KMS-11 (cell line): Measurements from ENCODE around the gene NPPC.
"Not testable (repeated sequence)": the region's sequence is repeated elsewhere in the genome, so short reads cannot be mapped to it uniquely, and the experiment has no call there.

Experiments used
- H2AFZ ChIP-seq: fragments of 200-600 bp; sonication (generic); 2 replicates; pipeline ENCODE4 v1.6.1; 2016; ENCODE audit warnings: antibody characterized with exemption, mixed run types, low read depth
- H3K27ac ChIP-seq: fragments of 200-600 bp; sonication (generic); 2 replicates; pipeline ENCODE4 v1.6.1; 2016; ENCODE audit warnings: mild to moderate bottlenecking, mixed run types
- H3K27me3 ChIP-seq: fragments of 200-600 bp; sonication (generic); 2 replicates; pipeline ENCODE4 v1.6.1; 2017; ENCODE audit warnings: mild to moderate bottlenecking, low read depth, mixed run types, moderate library complexity; ENCODE audit not compliant: insufficient read depth
- H3K36me3 ChIP-seq: fragments of 200-600 bp; sonication (generic); 2 replicates; pipeline ENCODE4 v1.6.1; 2017; ENCODE audit warnings: mild to moderate bottlenecking, mixed run types; ENCODE audit not compliant: insufficient read depth
- H3K4me1 ChIP-seq: fragments of 200-600 bp; sonication (generic); 2 replicates; pipeline ENCODE4 v1.6.1; 2016; ENCODE audit warnings: mild to moderate bottlenecking, low read depth, mixed run types; ENCODE audit not compliant: poor library complexity, severe bottlenecking
- H3K4me2 ChIP-seq: fragments of 200-600 bp; sonication (generic); 2 replicates; pipeline ENCODE4 v1.7.0; 2016; ENCODE audit warnings: mild to moderate bottlenecking, mixed run types
- H3K4me3 ChIP-seq: fragments of 200-600 bp; sonication (generic); IDR thresholded peaks from 2 replicates; pipeline ENCODE4 v1.6.1; 2017; ENCODE audit warnings: low read depth, low read length, mixed read lengths; ENCODE audit not compliant: insufficient read depth
- H3K79me2 ChIP-seq: fragments of 200-600 bp; sonication (generic); 2 replicates; pipeline ENCODE4 v1.6.1; 2016; ENCODE audit warnings: low read depth, mixed run types; ENCODE audit not compliant: insufficient read depth
- H3K9ac ChIP-seq: fragments of 200-600 bp; sonication (generic); 2 replicates; pipeline ENCODE4 v1.6.1; 2016; ENCODE audit warnings: mild to moderate bottlenecking, mixed run types
- H4K20me1 ChIP-seq: fragments of 200-600 bp; sonication (generic); 2 replicates; pipeline ENCODE4 v1.6.1; 2016; ENCODE audit warnings: mild to moderate bottlenecking, mixed run types; ENCODE audit not compliant: insufficient read depth
- TF ChIP-seq, protein P1 (sequence below): fragments of 200-600 bp; sonication (generic); conservative IDR thresholded peaks from 2 replicates; pipeline ENCODE4 v1.6.1; 2017; ENCODE audit warnings: low read depth, mild to moderate bottlenecking, antibody characterized with exemption, low read length, moderate library complexity, mixed read lengths

The NPPC gene

DNA sequence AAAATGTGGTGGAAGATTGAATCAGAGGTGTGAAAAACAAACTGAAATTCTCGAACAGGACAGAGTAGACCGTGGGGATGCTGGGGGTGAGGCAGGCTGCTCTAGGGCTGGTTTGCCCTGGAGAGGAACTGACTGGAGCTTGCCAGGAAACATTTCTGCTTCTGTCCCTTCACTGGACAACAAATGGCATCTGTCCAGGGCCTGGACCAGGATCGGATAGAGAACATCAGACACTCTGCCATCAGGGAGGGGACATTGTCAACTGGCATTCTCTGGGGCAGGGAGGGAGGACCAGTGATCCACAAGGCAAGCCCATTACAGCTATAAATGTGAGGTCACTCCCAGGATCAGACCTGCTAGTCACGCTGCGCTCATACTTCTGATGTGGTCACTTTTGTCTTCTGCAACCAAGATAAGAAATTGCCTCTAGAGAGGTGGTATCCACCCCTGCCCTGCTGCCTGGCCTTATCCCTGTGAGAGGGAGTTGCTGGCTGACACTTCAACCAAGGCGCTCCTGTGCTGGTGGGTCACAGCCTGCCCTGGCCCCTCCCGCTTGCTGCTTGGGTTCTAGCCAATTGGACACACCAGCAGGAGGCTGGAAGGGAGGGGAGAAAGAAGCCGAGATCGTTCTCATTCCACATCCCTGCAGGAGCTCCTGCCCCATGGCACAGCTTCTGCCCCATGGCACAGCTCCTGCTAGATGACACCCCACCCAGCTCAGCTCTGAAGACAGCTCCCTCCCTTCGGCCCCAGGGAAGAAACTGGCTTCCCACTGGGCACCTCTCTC lies 8.7 kb downstream of the NPPC start:
- H4K20me1 ChIP-seq = no peaks in the 10 kb centered on the region
- H3K9ac ChIP-seq = no peak overlapping the region
- TF ChIP-seq, protein P1, sequence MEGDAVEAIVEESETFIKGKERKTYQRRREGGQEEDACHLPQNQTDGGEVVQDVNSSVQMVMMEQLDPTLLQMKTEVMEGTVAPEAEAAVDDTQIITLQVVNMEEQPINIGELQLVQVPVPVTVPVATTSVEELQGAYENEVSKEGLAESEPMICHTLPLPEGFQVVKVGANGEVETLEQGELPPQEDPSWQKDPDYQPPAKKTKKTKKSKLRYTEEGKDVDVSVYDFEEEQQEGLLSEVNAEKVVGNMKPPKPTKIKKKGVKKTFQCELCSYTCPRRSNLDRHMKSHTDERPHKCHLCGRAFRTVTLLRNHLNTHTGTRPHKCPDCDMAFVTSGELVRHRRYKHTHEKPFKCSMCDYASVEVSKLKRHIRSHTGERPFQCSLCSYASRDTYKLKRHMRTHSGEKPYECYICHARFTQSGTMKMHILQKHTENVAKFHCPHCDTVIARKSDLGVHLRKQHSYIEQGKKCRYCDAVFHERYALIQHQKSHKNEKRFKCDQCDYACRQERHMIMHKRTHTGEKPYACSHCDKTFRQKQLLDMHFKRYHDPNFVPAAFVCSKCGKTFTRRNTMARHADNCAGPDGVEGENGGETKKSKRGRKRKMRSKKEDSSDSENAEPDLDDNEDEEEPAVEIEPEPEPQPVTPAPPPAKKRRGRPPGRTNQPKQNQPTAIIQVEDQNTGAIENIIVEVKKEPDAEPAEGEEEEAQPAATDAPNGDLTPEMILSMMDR = no peak
- H3K4me1 ChIP-seq = no peaks in the 10 kb centered on the region
- H3K36me3 ChIP-seq = no peaks in the 10 kb centered on the region
- no peaks in the 10 kb centered on the region for H3K79me2 ChIP-seq
- H3K27me3 ChIP-seq = no peaks in the 10 kb centered on the region
- no peak overlapping the region for H2AFZ ChIP-seq
- H3K27ac ChIP-seq = no peak overlapping the region
- no peak overlapping the region for H3K4me2 ChIP-seq
- H3K4me3 ChIP-seq = no peak overlapping the region

DNA sequence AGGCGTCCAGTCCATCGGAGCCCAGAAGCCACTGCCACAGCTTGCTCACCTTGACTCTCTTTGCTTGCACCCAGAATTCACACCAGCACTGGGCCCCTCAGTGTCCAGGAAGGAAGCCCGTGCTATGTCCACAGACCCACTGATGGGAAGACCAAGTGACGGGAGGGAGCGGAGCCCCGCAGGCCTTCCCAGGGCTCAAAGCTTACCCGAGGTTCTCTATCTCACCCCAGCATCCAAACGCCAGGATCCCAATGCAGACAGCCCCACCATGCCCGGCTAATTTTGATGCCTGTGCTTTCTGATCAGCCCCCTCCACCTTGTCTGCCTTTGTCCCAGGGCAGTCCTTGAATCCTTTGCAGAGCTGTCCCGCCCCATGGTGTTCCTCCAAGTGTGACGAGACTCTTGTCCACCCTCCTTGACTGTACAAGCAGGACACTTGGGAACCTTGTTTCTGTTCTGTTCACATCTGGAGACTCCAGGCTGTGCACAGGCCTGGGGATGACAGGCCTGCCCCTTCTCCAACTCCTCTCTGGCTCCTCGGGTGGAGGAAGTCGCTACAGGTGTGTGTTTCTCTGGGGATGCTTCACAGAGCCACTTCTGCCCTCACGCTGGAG lies 12.0 kb downstream of the NPPC start:
- Histone ChIP-seq H3K79me2 (no peaks in the 10 kb centered on the region), H3K4me3 (no peak overlapping the region), H3K9ac (no peak overlapping the region), H3K4me1 (no peaks in the 10 kb centered on the region), H3K27me3 (no peaks in the 10 kb centered on the region), H3K27ac (no peak overlapping the region), H3K4me2 (no peak overlapping the region), H3K36me3 (no peaks in the 10 kb centered on the region), H4K20me1 (no peaks in the 10 kb centered on the region), H2AFZ (no peak overlapping the region)
- TF ChIP-seq, protein P1 = no peak

DNA sequence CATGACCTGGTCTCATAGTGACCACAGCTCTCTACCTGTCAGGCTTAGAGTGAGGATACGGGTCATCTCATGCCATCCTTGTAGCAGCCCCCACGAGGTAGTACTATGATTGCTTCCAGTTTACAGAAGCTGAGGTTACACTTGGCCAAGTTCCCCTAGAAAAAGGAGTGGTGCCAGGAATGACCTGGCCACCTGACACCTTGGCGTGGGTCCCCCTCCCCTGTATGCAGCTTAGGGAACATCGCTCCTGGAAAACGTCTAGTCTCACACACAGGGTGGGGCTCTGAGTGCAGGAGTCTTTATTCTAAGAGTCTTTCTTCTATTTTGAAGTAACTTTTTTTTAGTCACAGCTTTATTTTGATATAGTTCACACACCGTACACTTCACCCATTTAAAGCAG lies 14.8 kb downstream of the NPPC start:
- no peak overlapping the region for H3K4me2 ChIP-seq
- TF ChIP-seq, protein P1 = no peak
- H4K20me1 ChIP-seq = no peaks in the 10 kb centered on the region
- no peaks in the 10 kb centered on the region for H3K79me2 ChIP-seq
- no peak overlapping the region for H3K9ac ChIP-seq
- no peaks in the 10 kb centered on the region for H3K27me3 ChIP-seq
- H3K27ac ChIP-seq = no peak overlapping the region
- no peak overlapping the region for H2AFZ ChIP-seq
- no peaks in the 10 kb centered on the region for H3K36me3 ChIP-seq
- peaks cover 2% of the 10 kb centered on the region for H3K4me1 ChIP-seq
- no peak overlapping the region for H3K4me3 ChIP-seq

DNA sequence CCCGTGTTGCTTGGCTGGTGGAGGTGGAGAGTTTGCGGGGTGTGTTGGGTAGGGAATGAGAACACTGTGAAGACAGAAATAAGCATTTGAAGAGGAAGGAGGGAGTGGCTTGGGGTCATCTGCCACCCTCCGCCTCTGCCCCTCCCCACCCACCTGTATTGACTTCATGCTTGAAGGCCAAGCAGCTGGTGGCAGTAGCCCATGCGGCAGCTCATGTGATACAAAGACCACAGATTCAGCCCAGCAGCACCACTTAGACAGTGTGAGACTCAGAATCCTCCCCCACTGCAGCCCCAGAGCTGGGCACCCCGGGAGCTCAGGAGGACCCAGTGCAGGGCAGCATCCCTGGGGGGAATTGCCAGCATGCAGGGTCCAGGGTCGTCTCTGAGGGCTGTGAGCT lies 15.4 kb downstream of the NPPC start:
- no peak overlapping the region for H2AFZ ChIP-seq
- no peaks in the 10 kb centered on the region for H3K79me2 ChIP-seq
- H3K9ac ChIP-seq = no peak overlapping the region
- H3K27me3 ChIP-seq = no peaks in the 10 kb centered on the region
- H3K4me3 ChIP-seq = no peak overlapping the region
- no peaks in the 10 kb centered on the region for H3K36me3 ChIP-seq
- peaks cover 4% of the 10 kb centered on the region for H3K4me1 ChIP-seq
- no peaks in the 10 kb centered on the region for H4K20me1 ChIP-seq
- no peak overlapping the region for H3K27ac ChIP-seq
- no peak overlapping the region for H3K4me2 ChIP-seq
- TF ChIP-seq, protein P1 = no peak

DNA sequence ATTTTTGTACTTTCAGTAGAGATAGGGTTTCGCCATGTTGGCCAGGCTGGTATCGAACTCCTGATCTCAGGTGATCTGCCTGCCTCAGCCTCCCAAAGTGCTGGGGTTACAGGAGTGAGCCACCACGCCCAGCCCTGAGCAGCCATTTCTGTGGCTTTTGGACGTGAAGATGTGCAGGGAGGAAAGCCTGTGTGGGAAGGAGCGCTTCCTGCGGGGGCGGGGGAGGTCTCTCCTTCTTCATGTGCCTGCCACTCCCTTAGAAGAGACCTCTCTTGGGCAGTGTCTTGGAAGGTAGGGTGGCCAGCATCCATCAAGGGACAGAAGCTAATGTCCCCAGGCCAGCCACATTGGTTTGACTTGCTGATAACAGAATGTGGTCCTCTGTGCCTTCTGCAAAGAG lies 16.0 kb downstream of the NPPC start:
- not testable (repeated sequence) for H3K79me2 ChIP-seq

More for the DNA sequence above, 16.0 kb downstream of the NPPC start:
- H3K27me3 ChIP-seq, H3K27ac ChIP-seq, H3K4me1 ChIP-seq, H3K4me3 ChIP-seq, H3K36me3 ChIP-seq, H4K20me1 ChIP-seq, H3K4me2 ChIP-seq, H2AFZ ChIP-seq, H3K9ac ChIP-seq: not testable (repeated sequence)
